ENCODE measurements around the gene FHL2.

- no peak for TF ChIP-seq SUZ12 (IDR thresholded peaks at IDR 0.05; ENCODE audit: extremely low read depth, insufficient read depth, insufficient read length)
- no peak for TF ChIP-seq YY1 (IDR thresholded peaks at IDR 0.05; ENCODE audit: insufficient read depth, insufficient read length)
These were observed 4.0 kb upstream of the FHL2 start for GRCh38 chr2:105402809-105403208.

Measured in NT2/D1 (cell line).